Activated CD4-positive, alpha-beta T cell treated with anti-CD3 and anti-CD28 coated beads, Interleukin-2, amount 10 ng/mL, durations not matched to agents 24 days and 14 days (primary cell): Measurements from ENCODE around the gene TARS3. TPM values are rescaled to one million over a fixed set of nuclear protein-coding genes. Genes with fewer than 3 reads are reported as not detected.
"Not testable (repeated sequence)": the region's sequence is repeated elsewhere in the genome, so short reads cannot be mapped to it uniquely, and the experiment has no call there.

Experiments used
- DNase-seq: peaks from one replicate; pipeline ENCODE4 v3.0.0; 2022
- H3K27ac Mint-ChIP-seq: one replicate; pipeline ENCODE4 v1.8.0; 2022; ENCODE audit warnings: mild to moderate bottlenecking, mixed read lengths
- H3K27me3 Mint-ChIP-seq: one replicate; pipeline ENCODE4 v1.8.0; 2022; ENCODE audit warnings: mixed read lengths
- H3K36me3 Mint-ChIP-seq: one replicate; pipeline ENCODE4 v1.8.0; 2022; ENCODE audit warnings: low read depth, mild to moderate bottlenecking, mixed read lengths
- H3K4me1 Mint-ChIP-seq: one replicate; pipeline ENCODE4 v1.8.0; 2021; ENCODE audit warnings: mixed read lengths
- H3K4me3 Mint-ChIP-seq: one replicate; pipeline ENCODE4 v1.8.0; 2022; ENCODE audit warnings: mild to moderate bottlenecking, moderate library complexity, mixed read lengths
- H3K9me3 Mint-ChIP-seq: one replicate; pipeline ENCODE4 v1.8.0; 2021; ENCODE audit warnings: mixed read lengths
- intact Hi-C: fragments of 100-400 bp; cut with micrococcal nuclease; formaldehyde crosslinking; loops from one replicate; pipeline ENCODE4 v1.15.1; 2023
- total RNA-seq: library from RNA; stranded (reverse); gene quantifications from 2 replicates; pipeline ENCODE4 v1.2.3, GENCODE V29; 2022

The TARS3 gene
- total RNA-seq, 1 donor from 2014 or later: 11.5 TPM

DNA sequence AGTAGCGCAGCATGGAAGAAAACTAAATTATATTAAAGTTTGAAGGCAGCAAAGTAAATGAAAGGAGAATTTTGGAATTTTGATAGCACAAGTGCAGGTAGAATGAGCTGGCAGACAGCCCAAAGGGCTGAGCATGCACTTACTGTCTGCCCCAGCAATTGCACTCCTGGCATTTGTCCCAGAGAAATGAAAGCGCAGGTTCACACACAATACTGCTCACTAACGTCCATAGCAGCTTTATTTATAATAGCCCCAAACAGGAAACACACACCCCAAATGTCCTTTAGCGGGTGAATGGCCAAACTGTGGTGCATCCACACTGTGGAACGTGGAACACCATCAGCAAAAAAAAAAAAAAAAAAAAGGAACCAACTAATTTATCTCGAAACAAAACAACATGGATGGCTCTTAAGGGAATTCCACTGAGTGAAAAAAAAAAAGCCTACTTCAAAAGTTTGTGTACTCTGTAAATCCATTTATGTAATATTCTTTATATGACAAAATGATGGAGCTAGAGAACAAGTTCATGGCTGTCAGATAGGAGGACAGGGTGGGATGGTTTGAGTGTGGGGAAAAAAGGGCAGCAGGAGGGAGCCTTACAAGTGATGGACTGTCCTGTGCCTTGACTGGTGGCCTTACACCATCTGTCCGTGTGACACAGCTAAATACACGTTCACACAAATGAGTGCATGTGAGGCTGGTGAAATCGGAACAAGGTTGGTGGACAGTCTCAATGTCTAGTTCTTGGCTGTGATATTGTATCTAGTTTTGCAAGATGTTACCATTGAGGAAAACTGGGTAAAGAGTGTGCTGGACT, 66.1 kb downstream of the TARS3 start:
- intact Hi-C loops: loop anchor here (10.0 kb wide), 1 partner anchor 653 kb away; no protein-coding TSS in a partner anchor
- peak; percentile 32 for DNase-seq
- peaks cover 10% of the 10 kb centered on the region for H3K4me1 Mint-ChIP-seq
- H3K27me3 Mint-ChIP-seq: no peaks in the 10 kb centered on the region
- no peak overlapping the region for H3K27ac Mint-ChIP-seq
- no peak overlapping the region for H3K4me3 Mint-ChIP-seq
- H3K9me3 Mint-ChIP-seq: no peaks in the 10 kb centered on the region
- peaks cover 23% of the 10 kb centered on the region for H3K36me3 Mint-ChIP-seq

GRCh38 chr15:101657171-101657570, 67.1 kb downstream of the TARS3 start:
- Mint-ChIP-seq H3K36me3 (peaks cover 22% of the 10 kb centered on the region), H3K27me3 (no peaks in the 10 kb centered on the region)

GRCh38 chr15:101654624-101655337, 69.5 kb downstream of the TARS3 start:
- not testable (repeated sequence) for H3K27me3 Mint-ChIP-seq, H3K9me3 Mint-ChIP-seq, DNase-seq
- intact Hi-C loops: loop anchor here (5.0 to 10.0 kb wide), 4 partner anchors 192 to 1052 kb away; partner anchors contain the start of genes ASB7, LINS1 and SELENOS
- H3K4me3 Mint-ChIP-seq: peak overlapping the region; percentile 31
- H3K4me1 Mint-ChIP-seq: peaks cover 23% of the 10 kb centered on the region
- peak overlapping the region; percentile 55 for H3K27ac Mint-ChIP-seq
- peaks cover 22% of the 10 kb centered on the region for H3K36me3 Mint-ChIP-seq

More at GRCh38 chr15:101657171-101657570, 67.1 kb downstream of the TARS3 start:
- intact Hi-C loops: loop anchor here (10.0 kb wide), 1 partner anchor 652 kb away; no protein-coding TSS in a partner anchor
- H3K27ac Mint-ChIP-seq: no peak overlapping the region
- no peak overlapping the region for H3K4me3 Mint-ChIP-seq
- H3K9me3 Mint-ChIP-seq: no peaks in the 10 kb centered on the region
- DNase-seq: no peak
- peaks cover 10% of the 10 kb centered on the region for H3K4me1 Mint-ChIP-seq

- peak overlapping the region; percentile 31 for H3K4me3 Mint-ChIP-seq
- no peak for DNase-seq
- H3K36me3 Mint-ChIP-seq: peaks cover 23% of the 10 kb centered on the region
Observed at GRCh38 chr15:101654171-101654570, 70.1 kb downstream of the TARS3 start.

DNA sequence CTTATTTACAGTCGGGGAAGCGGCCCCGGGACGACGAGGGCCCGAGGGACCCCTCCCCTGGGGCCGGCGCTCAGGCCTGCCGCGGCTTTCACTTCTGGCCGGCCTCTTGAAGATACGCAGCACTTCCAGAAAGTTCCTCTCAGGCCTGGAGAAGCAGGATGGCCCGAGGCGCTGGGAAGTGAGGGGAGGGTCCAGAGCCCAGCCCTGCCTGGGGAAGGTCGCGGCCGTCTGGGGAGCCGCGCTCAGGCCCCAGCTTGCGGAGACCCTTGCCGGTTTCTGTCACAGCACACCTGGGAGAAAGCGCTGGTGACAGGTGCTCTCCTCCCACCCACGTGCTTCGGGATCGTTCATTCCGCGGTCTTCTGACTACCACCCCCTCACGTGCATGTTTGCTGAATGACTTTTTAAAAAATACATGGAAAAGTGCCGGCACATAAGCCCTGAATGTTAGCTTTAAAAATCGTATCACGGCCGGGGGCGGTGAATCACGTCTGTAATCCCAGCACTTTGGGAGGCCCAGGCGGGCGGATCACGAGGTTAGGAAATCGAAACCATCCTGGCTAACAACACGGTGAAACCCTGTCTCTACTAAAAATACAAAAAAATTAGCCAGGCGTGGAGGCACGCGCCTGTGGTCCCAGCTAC, 71.4 kb downstream of the TARS3 start:
- peak overlapping the region; percentile 86 for H3K27ac Mint-ChIP-seq
- peaks cover 32% of the 10 kb centered on the region for H3K4me1 Mint-ChIP-seq
- H3K36me3 Mint-ChIP-seq: peaks cover 31% of the 10 kb centered on the region
- H3K27me3 Mint-ChIP-seq: no peaks in the 10 kb centered on the region
- peak overlapping the region; percentile 86 for H3K4me3 Mint-ChIP-seq
- no peak for DNase-seq
- intact Hi-C loops: loop anchor here (1.0 to 10.0 kb wide), 7 partner anchors 40 to 1051 kb away; partner anchors contain the start of genes ASB7, LINS1, SELENOS and SNRPA1
- H3K9me3 Mint-ChIP-seq: no peaks in the 10 kb centered on the region

More at GRCh38 chr15:101654171-101654570, 70.1 kb downstream of the TARS3 start:
- Mint-ChIP-seq H3K27ac (peak overlapping the region; percentile 55), H3K9me3 (no peaks in the 10 kb centered on the region), H3K4me1 (peaks cover 30% of the 10 kb centered on the region), H3K27me3 (no peaks in the 10 kb centered on the region)
- intact Hi-C loops: loop anchor here (5.0 to 10.0 kb wide), 4 partner anchors 192 to 1052 kb away; partner anchors contain the start of genes ASB7, LINS1 and SELENOS

DNA sequence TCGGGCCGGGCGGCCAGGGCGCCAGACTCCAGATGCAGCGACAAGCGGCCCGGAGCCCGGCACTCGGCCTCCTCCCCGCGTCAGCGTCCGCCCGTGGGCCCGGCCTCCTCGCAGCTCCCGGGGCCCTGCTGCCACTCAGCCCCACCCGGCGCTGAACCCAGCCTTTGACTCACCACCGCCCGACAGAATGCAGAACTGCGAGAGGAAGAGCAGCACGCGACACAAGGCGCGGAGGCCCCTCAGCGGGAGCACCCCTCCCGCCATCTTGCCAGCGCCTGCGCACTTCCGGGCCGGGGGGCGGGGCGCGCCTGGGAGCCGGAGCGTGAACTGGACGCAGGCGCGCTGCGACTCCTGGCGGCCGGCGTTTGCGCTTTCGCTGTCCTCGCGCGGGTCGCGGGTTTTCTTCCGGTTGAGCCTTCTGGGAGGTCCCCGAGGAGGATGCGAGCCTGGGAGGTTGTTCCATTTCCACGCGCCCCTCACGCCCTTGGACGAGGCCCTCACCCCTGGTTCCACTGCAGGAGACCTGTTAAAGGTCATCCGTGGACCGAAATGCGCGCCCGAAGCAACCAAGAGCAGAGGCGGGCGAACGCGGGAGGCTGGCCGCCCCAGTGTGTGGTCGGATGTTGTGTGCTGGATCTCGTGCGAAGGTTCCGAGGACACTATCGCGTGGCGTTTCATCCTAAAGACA, 72.0 kb downstream of the TARS3 start, which contains the start of gene TM2D3:
TSS of gene TM2D3 (minus strand) at position 284 of the 688 bp plus-strand sequence. CDS start at position 264, 20 bp downstream.
- Mint-ChIP-seq H3K27ac (peak within 1 kb of the TSS; percentile 86), H3K27me3 (no peaks in the 10 kb centered on the region), H3K9me3 (no peaks in the 10 kb centered on the region), H3K4me3 (peak within 1 kb of the TSS; percentile 86), H3K36me3 (peaks cover 32% of the 10 kb centered on the region), H3K4me1 (peaks cover 32% of the 10 kb centered on the region)
- peak; percentile 99 for DNase-seq
- intact Hi-C loops: loop anchor here (1.0 to 10.0 kb wide), 7 partner anchors 41 to 1050 kb away; partner anchors contain the start of genes ASB7, LINS1, SELENOS and SNRPA1

DNA sequence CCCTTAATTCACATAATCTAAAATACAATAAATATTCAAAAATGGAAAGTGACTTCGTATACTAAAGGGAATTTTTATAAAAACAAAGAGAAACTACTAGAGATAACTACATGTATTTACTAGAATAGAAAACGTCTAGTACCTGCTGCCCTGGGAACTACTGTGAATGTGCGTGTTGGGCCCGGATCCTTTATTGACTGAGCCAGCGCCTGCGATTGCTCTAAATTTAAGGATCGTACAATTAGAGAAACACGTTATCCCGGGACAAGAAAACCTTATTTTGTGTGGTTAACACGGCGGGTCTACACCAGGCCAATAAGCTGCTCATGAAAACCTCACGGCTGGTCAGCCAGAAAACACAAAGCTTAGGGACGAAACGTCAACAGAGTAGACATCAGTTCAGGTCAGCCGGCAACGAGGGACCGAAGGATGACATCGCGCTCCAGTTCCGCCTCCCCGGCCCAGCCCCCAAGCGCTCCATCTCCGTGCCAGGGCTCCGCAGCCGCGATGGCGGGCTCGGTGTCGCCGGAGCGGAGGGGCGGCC, 72.6 kb downstream of the TARS3 start:
- Mint-ChIP-seq H3K36me3 (peaks cover 35% of the 10 kb centered on the region), H3K27ac (peak overlapping the region; percentile 86), H3K4me1 (peaks cover 32% of the 10 kb centered on the region), H3K4me3 (peak overlapping the region; percentile 86), H3K9me3 (no peaks in the 10 kb centered on the region), H3K27me3 (no peaks in the 10 kb centered on the region)
- intact Hi-C loops: loop anchor here (1.0 to 10.0 kb wide), 7 partner anchors 41 to 1049 kb away; partner anchors contain the start of genes ASB7, LINS1, SELENOS and SNRPA1
- DNase-seq: no peak

- no peaks in the 10 kb centered on the region for H3K9me3 Mint-ChIP-seq
- H3K27me3 Mint-ChIP-seq: no peaks in the 10 kb centered on the region
- peak overlapping the region; percentile 43 for H3K27ac Mint-ChIP-seq
- peak; percentile 56 for DNase-seq
- H3K4me3 Mint-ChIP-seq: peak overlapping the region; percentile 86
- intact Hi-C loops: loop anchor here (5.0 to 10.0 kb wide), 4 partner anchors 188 to 1048 kb away; partner anchors contain the start of genes ASB7, LINS1 and SELENOS
- peaks cover 36% of the 10 kb centered on the region for H3K4me1 Mint-ChIP-seq
- peaks cover 41% of the 10 kb centered on the region for H3K36me3 Mint-ChIP-seq
Observed at GRCh38 chr15:101650145-101650544, 74.1 kb downstream of the TARS3 start.

DNA sequence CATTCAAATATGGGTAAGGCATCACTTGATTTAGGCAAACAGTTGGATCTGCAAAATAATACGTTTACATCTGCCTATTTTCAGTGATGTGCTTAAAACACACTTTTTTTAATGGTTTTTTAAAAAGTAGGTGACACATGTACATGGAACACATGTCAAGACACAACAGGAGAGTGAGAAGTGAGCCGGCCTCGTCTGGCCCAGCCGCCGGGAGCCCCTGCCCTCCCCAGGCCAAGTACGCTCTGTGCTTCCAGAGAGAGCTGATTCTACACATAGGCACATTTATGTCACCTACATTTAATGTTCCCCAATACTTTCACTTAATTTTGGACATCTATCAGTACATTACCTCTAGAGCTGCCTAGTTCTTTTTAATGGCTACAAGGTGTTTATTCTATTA, 75.9 kb downstream of the TARS3 start:
- H3K27ac Mint-ChIP-seq: no peak overlapping the region

GRCh38 chr15:101647251-101647650, 77.0 kb downstream of the TARS3 start:
- DNase-seq: peak; percentile 51
- no peak overlapping the region for H3K27ac Mint-ChIP-seq
- no peak overlapping the region for H3K4me3 Mint-ChIP-seq
- H3K27me3 Mint-ChIP-seq: no peaks in the 10 kb centered on the region
- H3K9me3 Mint-ChIP-seq: no peaks in the 10 kb centered on the region
- H3K36me3 Mint-ChIP-seq: peaks cover 50% of the 10 kb centered on the region
- intact Hi-C loops: no loop called here
- H3K4me1 Mint-ChIP-seq: peaks cover 30% of the 10 kb centered on the region

More for the DNA sequence above, 75.9 kb downstream of the TARS3 start:
- Mint-ChIP-seq H3K4me3 (no peak overlapping the region), H3K9me3 (no peaks in the 10 kb centered on the region), H3K4me1 (peaks cover 26% of the 10 kb centered on the region), H3K36me3 (peaks cover 43% of the 10 kb centered on the region), H3K27me3 (no peaks in the 10 kb centered on the region)
- intact Hi-C loops: no loop called here
- peak; percentile 47 for DNase-seq

DNA sequence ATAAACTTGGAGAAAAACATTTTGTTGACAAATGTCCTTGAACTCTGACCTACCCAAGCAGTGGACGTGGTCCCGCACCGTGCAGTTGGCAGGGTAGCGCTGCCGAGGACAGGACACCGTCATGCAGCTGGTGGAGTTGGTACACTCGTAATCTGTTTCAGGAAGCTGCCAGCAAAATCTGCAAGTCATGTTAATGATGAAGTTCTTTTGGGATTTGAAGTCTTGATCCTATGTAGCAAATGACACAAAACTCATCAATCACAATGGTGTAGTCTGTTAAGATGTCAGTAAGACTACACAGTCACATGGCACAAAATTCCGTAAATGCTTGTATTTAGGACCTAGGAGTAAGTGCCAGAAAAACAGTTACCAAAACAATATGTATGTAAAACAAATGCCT, 77.6 kb downstream of the TARS3 start:
- no peak overlapping the region for H3K27ac Mint-ChIP-seq
- no peaks in the 10 kb centered on the region for H3K9me3 Mint-ChIP-seq
- peak; percentile 52 for DNase-seq
- no peak overlapping the region for H3K4me3 Mint-ChIP-seq
- H3K36me3 Mint-ChIP-seq: peaks cover 50% of the 10 kb centered on the region
- intact Hi-C loops: no loop called here
- no peaks in the 10 kb centered on the region for H3K27me3 Mint-ChIP-seq
- H3K4me1 Mint-ChIP-seq: peaks cover 35% of the 10 kb centered on the region

GRCh38 chr15:101642361-101642760, 81.9 kb downstream of the TARS3 start:
- no peaks in the 10 kb centered on the region for H3K9me3 Mint-ChIP-seq
- H3K4me3 Mint-ChIP-seq: no peak overlapping the region

More at GRCh38 chr15:101642361-101642760, 81.9 kb downstream of the TARS3 start:
- no peak overlapping the region for H3K27ac Mint-ChIP-seq
- DNase-seq: peak; percentile 58
- intact Hi-C loops: no loop called here
- H3K36me3 Mint-ChIP-seq: peaks cover 48% of the 10 kb centered on the region
- H3K27me3 Mint-ChIP-seq: no peaks in the 10 kb centered on the region
- peaks cover 18% of the 10 kb centered on the region for H3K4me1 Mint-ChIP-seq
